ENCODE data around the gene LSM8. TPM values are rescaled to one million over a fixed set of nuclear protein-coding genes. Genes with fewer than 3 reads are reported as not detected.

LSM8 gene
- total RNA-seq = 40.6 and 51.3 TPM in 2 replicates

DNA sequence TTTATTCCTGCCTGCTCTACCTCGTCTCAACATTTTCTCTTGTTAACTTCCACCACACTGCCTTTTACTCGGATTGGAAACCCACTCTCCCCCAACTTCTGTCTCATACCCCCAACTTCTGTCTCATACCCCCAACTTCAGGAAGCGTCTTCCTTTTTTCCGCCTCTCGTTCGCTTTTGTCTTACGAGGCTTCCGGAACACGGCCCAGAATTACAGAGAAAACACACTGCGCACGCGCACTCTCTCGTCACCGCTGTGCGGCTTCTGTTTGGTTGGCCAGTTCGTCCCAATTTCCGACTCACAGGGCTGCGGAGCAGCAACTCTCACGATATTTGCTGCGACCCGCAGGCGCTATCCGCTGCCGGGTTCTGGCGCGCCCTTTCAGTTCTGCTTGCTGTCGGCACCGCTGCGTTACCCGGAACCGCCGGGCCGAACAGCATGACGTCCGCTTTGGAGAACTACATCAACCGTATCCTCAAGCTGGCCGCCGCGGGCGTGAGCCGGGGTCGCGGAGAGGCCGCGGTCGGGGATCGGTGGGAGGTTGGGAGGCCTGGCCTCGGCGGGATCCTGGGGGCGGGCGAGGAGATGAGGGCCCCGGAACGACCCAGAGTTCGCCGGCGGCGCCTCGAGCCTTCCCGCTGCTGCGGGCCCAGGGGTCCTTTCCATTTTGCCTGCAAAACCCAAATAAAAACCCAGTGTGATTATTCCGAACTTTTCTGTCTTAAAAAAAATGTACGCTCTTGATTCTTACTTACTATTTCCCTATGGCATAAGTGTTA, at the start of gene LSM8:
Gene LSM8 (plus strand): TSS at position 379 of the 779 bp plus-strand sequence. CDS start 60 bp downstream, at position 439.

DNA sequence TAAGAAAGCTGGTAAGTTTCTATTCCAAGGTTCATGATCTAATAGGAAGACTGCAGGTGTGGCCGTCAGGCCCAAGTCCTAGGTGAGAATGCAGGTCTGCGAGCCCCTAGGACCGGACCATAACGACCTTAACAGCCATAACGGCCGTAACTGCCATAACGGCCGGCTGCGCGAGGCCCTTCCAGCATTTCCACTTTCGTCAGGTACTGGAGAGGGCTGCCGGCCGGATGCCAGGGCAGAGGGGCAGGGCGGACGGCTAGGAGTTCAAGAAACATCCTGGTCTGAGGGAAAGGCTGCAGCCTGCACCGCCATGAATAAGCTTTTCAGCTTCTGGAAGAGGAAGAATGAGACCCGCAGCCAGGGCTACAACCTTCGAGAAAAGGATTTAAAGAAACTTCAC, 40.6 kb downstream of the LSM8 start, which contains the start of gene ANKRD7:
Gene ANKRD7 (plus strand): TSS at position 184 of the 400 bp plus-strand sequence. CDS start 127 bp downstream, at position 311.

Other genes starting within 250 kb of the LSM8 start
- 0.27 and 0.65 TPM in 2 replicates for gene ANKRD7, start 40.5 kb downstream of the LSM8 start, total RNA-seq

All from thoracic aorta endothelial cell (primary cell).